HepG2 (cell line): ENCODE results near the gene NPC2. TPM values are rescaled to one million over a fixed set of nuclear protein-coding genes. Genes with fewer than 3 reads are reported as not detected.

ENCODE experiments used
- ATAC-seq: fragments of 200-7000 bp; cut with Tn5 transposase; 3 replicates; pipeline ENCODE4 v1.9.1; 2020; ENCODE audit warnings: mild to moderate bottlenecking, moderate library complexity
- BruUV-seq: library from RNA; stranded (reverse); fragments of 400-500 nt; replicated peaks from 2 replicates; lab custom pipeline; 2021; lab: Mats Ljungman, UMichigan
- CTCF ChIA-PET: fragments of 300-600 bp; formaldehyde crosslinking; extraction: SDS; loops from one replicate; lab custom pipeline; 2021; ENCODE audit warnings: low total read pairs, inconsistent platforms, low intra/inter-chr PET ratio; lab: Yijun Ruan, JAX
- POLR2A ChIA-PET: fragments of 350-600 bp; sonication (Branson Sonifier 250); formaldehyde crosslinking; loops from one replicate; lab custom pipeline; 2020; ENCODE audit warnings: antibody characterized with exemption, inconsistent platforms; lab: Yijun Ruan, JAX
- DNase-seq: peaks from one replicate; pipeline ENCODE4 v3.0.0-alpha.2; 2015; ENCODE audit warnings: low spot score
- FAIRE-seq: peaks from 3 replicates; lab custom pipeline; 2011; peaks lifted over from hg19 to GRCh38; lab: Jason Lieb, UNC
- H2AFZ ChIP-seq: one replicate; pipeline ENCODE4 v1.6.1; 2011; ENCODE audit warnings: low read length, inconsistent platforms
- H3K27ac ChIP-seq: fragments of 300-600 bp; 3 replicates; pipeline ENCODE4 v1.8.0; 2011; ENCODE audit warnings: mixed run types, mild to moderate bottlenecking, mixed read lengths, low read length, inconsistent platforms; ENCODE audit not compliant: insufficient read depth; ENCODE audit errors: extremely low read length
- H3K27me3 ChIP-seq, 2 experiments: fragments of 200-600 bp in 1 of 2; 2 replicates in 1 of 2; 3 replicates in 1 of 2; pipeline versions ENCODE4 v1.6.0 to v1.8.0; 2011; ENCODE audit warnings: low read length in 2 of 2, mild to moderate bottlenecking in 2 of 2, moderate library complexity in 2 of 2, inconsistent platforms in 1 of 2; ENCODE audit not compliant: insufficient read depth in 2 of 2, control insufficient read depth in 1 of 2
- H3K36me3 ChIP-seq, 2 experiments: fragments of 200-600 bp in 1 of 2; replicated peaks in 1 of 2; 2 replicates in 1 of 2; 3 replicates in 1 of 2; pipeline versions ENCODE4 v1.5.1 to v1.8.0; 2011; ENCODE audit warnings: low read length in 2 of 2, inconsistent platforms in 1 of 2; ENCODE audit not compliant: insufficient read depth in 2 of 2, control insufficient read depth in 1 of 2
- H3K4me1 ChIP-seq: 2 replicates; pipeline ENCODE4 v1.5.1; 2012; ENCODE audit warnings: low read length, inconsistent platforms; ENCODE audit not compliant: insufficient read depth
- H3K4me2 ChIP-seq: 2 replicates; pipeline ENCODE4 v1.6.0; 2011; ENCODE audit warnings: low read depth, low read length, inconsistent platforms
- H3K4me3 ChIP-seq, 3 experiments: fragments of 200-600 bp in 1 of 3; sonication (generic), shearing (Covaris generic) in 1 of 3; replicated peaks in 1 of 3; 2 replicates each; pipeline ENCODE4 v1.5.1; 2011 to 2016; ENCODE audit warnings: low read length in 3 of 3, inconsistent platforms in 2 of 3, low read depth in 2 of 3, mild to moderate bottlenecking in 2 of 3, control low read depth in 1 of 3, mixed read lengths in 1 of 3; ENCODE audit not compliant: insufficient read depth in 1 of 3
- H3K79me2 ChIP-seq: one replicate; pipeline ENCODE4 v1.6.1; 2011; ENCODE audit warnings: low read length, inconsistent platforms; ENCODE audit not compliant: insufficient read depth
- H3K9ac ChIP-seq: 2 replicates; pipeline ENCODE4 v1.6.0; 2011; ENCODE audit warnings: mild to moderate bottlenecking, low read depth, low read length, inconsistent platforms; ENCODE audit not compliant: insufficient read depth
- H3K9me3 ChIP-seq: 2 replicates; pipeline ENCODE4 v1.5.1; 2012; ENCODE audit warnings: mild to moderate bottlenecking, low read length
- H4K20me1 ChIP-seq: 2 replicates; pipeline ENCODE4 v1.6.0; 2011; ENCODE audit warnings: inconsistent platforms, mild to moderate bottlenecking, low read length, moderate library complexity; ENCODE audit not compliant: insufficient read depth
- DRAP1 ChIP-seq: IDR thresholded peaks from 2 replicates; pipeline ENCODE4 v1.6.1; 2016; ENCODE audit warnings: missing genetic modification reagents, missing compliant biosample characterization
- FOSL2 ChIP-seq: sonication (generic); formaldehyde crosslinking; IDR thresholded peaks from 2 replicates; pipeline ENCODE4 v1.4.0; 2020; ENCODE audit warnings: missing genetic modification reagents
- KMT2A ChIP-seq: sonication (generic); formaldehyde crosslinking; IDR thresholded peaks from 2 replicates; pipeline ENCODE4 v1.4.0; 2020; ENCODE audit warnings: missing genetic modification reagents
- MED13 ChIP-seq: sonication (generic); formaldehyde crosslinking; IDR thresholded peaks from 2 replicates; pipeline ENCODE4 v1.5.0; 2020; ENCODE audit warnings: missing genetic modification reagents
- MZF1 ChIP-seq: sonication (generic); formaldehyde crosslinking; IDR thresholded peaks from 2 replicates; pipeline ENCODE4 v1.8.1; 2023; ENCODE audit warnings: mild to moderate bottlenecking, missing genetic modification reagents, borderline replicate concordance
- RNF219 ChIP-seq: sonication (generic); formaldehyde crosslinking; IDR thresholded peaks from 2 replicates; pipeline ENCODE4 v1.5.0; 2020; ENCODE audit warnings: mild to moderate bottlenecking, missing genetic modification reagents
- TRIM22 ChIP-seq: fragments of 450-650 bp; IDR thresholded peaks from 2 replicates; pipeline ENCODE4 v1.6.1; 2017
- XRCC5 ChIP-seq: fragments of 200-400 bp; formaldehyde crosslinking; optimal IDR thresholded peaks from 2 replicates; pipeline ENCODE3; 2017; ENCODE audit warnings: mild to moderate bottlenecking, low read length
- YY1 ChIP-seq: IDR thresholded peaks from 2 replicates; pipeline ENCODE4 v1.6.1; 2011; ENCODE audit warnings: low read length, low read depth, moderate library complexity, mild to moderate bottlenecking; ENCODE audit not compliant: insufficient read depth, insufficient replicate concordance
- ZNF17 ChIP-seq: sonication (generic); formaldehyde crosslinking; IDR thresholded peaks from 2 replicates; pipeline ENCODE4 v1.5.0; 2020; ENCODE audit warnings: mild to moderate bottlenecking, missing genetic modification reagents
- ZNF276 ChIP-seq: sonication (generic); formaldehyde crosslinking; IDR thresholded peaks from 2 replicates; pipeline ENCODE4 v1.4.0; 2020; ENCODE audit warnings: mild to moderate bottlenecking, low read depth, missing genetic modification reagents
- ZNF441 ChIP-seq: sonication (generic); formaldehyde crosslinking; IDR thresholded peaks from 2 replicates; pipeline ENCODE4 v1.7.0; 2021; ENCODE audit warnings: missing genetic modification reagents, borderline replicate concordance
- ZNF687 ChIP-seq: sonication (generic); formaldehyde crosslinking; IDR thresholded peaks from 2 replicates; pipeline ENCODE4 v1.5.1; 2020; ENCODE audit warnings: mild to moderate bottlenecking, missing genetic modification reagents, moderate library complexity
- WGBS: methylation state at CpG from one replicate; pipeline ENCODE4 v1.1.6; 2017; ENCODE audit warnings: low lambda C conversion rate; 5-methylcytosine and 5-hydroxymethylcytosine counted together
- in situ Hi-C: cut with HindIII; loops from 2 replicates; pipeline ENCODE4 v1.10.0; 2017; ENCODE audit warnings: low pct_unique_long_range_greater_than_20kb; ENCODE audit not compliant: extremely low pct_ligation_motif_present
- intact Hi-C: fragments of 100-400 bp; cut with micrococcal nuclease; formaldehyde crosslinking; loops from one replicate; pipeline ENCODE4 v1.10.0; 2022; ENCODE audit not compliant: unreplicated experiment
- polyA plus RNA-seq, 8 experiments: library from polyadenylated mRNA; depleted of rRNA in 3 of 8; stranded (reverse) in 7 of 8; unstranded in 1 of 8; fragments of >200 nt; fragmentation: Illumina TruSeq in 4 of 8; extraction: Trizol in 4 of 8; gene quantifications; 2 replicates each; pipeline versions ENCODE4 v1.2.1 to v1.2.3, GENCODE V29; 2011 to 2016; ENCODE audit warnings: low read depth in 4 of 8, missing spikeins in 1 of 8, mixed read lengths in 1 of 8; ENCODE audit not compliant: insufficient read depth in 1 of 8
- total RNA-seq, 5 experiments: library from RNA; depleted of rRNA; stranded (reverse); fragments of >200 nt; fragmentation: Illumina TruSeq; extraction: Trizol; gene quantifications; 2 replicates each; pipeline ENCODE4 v1.2.3, GENCODE V29; 2016; ENCODE audit warnings: low read depth in 1 of 5

Gene NPC2
- total and polyA plus RNA-seq, 2 of the 13 experiments (the other 11 are each of a cell fraction or from before 2014, with no cell fraction given), result 132 to 164 TPM

- no peak for TF ChIP-seq RNF219 (CRISPR knock-in tag)
- TF ChIP-seq MZF1 (CRISPR knock-in tag), result no peak
- TF ChIP-seq KMT2A (CRISPR knock-in tag), result no peak
- TF ChIP-seq XRCC5, result peak; percentile 42
- peak; percentile 78 for TF ChIP-seq FOSL2 (CRISPR knock-in tag)
- no peak for TF ChIP-seq ZNF441
Measured at GRCh38 chr14:74459289-74459946, 33.7 kb downstream of the NPC2 start (continued).

- Histone ChIP-seq H3K4me3 (no peak overlapping the region), H3K27ac (no peak overlapping the region), H3K79me2 (no peaks in the 10 kb centered on the region), H3K9me3 (no peaks in the 10 kb centered on the region), H3K36me3 (no peaks in the 10 kb centered on the region), H3K4me1 (no peaks in the 10 kb centered on the region), H3K27me3 (no peaks in the 10 kb centered on the region), H2AFZ (no peak overlapping the region), H3K9ac (no peak overlapping the region), H3K4me2 (no peak overlapping the region), H4K20me1 (no peaks in the 10 kb centered on the region)
- 36% methylated on average over 4 of the region's 4 CpGs for WGBS
- in situ Hi-C loops (no loop called here), intact Hi-C loops (no loop called here)
- TF ChIP-seq ZNF17 (CRISPR knock-in tag) (no peak), ZNF276 (no peak), TRIM22 (no peak), ZNF687 (no peak), DRAP1 (no peak), MED13 (CRISPR knock-in tag) (no peak), YY1 (no peak)
- POLR2A ChIA-PET, result no interaction called here
- no TSS peak for BruUV-seq
- CTCF ChIA-PET, result no interaction called here
- no peak for ATAC-seq
- no peak for FAIRE-seq
- no peak for DNase-seq
Measured at GRCh38 chr14:74457565-74457895, 35.6 kb downstream of the NPC2 start.
